Measurements from ENCODE around the gene MSI2.
A peak's percentile ranks its signal among the peaks of the same experiment; 100 is the strongest.

MSI2 gene

DNA sequence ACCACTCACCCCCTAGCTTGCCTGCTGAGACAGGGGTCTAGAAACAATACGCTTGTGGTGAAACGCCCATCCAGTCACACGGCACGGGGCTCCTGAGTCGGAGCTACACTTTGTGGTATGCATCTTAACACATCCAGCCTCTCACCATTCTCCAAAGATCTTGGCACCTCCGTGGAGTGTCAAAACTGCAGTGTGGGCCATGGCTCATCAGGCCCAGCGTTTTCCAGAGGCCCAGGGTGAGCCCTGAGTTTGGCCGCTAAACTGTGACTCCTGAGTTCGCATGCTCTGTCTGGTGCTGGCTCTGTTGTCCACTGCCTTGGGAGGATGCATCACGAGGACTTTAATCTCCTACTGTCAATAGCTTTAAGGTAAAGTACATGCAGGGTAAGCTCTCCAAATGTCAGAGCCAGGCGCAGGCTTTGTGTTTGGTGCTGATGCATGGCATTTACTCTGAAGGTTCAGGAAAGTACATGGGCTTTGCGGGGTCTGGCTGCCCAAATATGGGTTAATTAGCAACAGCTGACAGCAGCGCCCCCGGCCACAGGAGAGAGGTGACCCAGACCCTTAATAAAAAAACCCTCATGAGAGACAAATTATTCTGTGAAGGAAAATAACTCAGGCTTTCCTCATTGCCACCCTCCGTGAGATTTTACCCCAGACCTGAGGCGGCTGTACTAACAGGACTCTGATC, 370.3 kb downstream of the MSI2 start:
- DNase-seq: no peak

DNA sequence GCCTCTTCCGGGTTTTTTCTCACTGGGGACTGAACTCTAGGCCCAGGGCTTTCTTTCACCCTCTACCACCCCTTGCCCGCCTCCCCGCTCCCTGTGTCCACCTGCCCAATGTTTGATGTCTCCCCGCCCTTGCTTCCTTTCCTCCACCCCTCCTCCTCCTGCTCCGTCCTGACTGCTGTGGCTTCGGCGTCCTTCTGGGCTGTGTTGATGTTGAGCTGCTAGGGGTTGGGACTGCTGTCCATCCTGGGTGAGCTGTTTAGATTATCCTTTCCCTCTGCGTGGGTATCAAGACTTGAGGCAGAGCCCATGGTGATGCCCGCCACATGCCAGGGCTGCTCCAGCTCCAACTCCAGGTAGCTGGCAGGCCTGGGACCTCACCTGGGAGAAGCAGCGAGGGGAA, 371.3 kb downstream of the MSI2 start:
- no peak for DNase-seq

DNA sequence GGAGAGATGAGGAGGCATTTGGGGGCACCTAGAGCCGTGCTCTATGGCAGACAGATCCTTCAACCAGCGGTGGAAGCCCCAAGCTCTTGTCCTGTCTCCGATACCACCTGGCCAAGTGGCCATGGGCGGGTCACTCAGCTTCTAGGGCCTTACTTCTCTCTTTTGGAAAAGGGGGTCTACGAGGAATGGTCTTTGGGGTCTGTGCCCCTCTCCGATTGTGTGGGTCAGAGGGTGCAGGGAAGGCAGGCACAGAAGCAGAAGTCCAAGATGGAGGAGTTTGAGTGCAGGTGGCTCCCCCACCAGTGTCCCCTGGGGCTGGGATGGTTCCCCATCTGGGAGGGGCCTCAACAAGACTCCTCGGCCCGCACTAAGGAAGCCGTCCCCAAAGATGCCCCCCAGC, 372.1 kb downstream of the MSI2 start:
- no peak for DNase-seq

DNA sequence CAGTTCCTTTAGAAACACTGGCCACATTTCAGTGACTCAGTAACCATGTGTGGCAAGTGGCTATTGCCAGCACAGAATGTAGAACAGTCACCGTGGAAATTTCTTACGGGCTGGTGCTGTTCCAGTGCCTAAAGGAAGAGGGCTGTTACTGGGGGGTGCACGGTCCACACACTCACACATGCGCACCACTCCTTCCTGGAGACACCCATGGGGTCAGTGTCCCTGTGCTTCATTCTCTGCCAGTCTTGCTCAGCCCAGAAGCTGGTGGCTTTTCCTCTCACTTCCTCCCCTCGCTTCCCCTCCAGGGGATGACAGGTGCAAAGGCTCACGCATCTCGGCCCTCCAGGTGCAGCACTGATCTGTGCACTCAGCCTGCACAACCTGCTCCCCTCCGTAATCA, 373.1 kb downstream of the MSI2 start:
- DNase-seq: no peak

DNA sequence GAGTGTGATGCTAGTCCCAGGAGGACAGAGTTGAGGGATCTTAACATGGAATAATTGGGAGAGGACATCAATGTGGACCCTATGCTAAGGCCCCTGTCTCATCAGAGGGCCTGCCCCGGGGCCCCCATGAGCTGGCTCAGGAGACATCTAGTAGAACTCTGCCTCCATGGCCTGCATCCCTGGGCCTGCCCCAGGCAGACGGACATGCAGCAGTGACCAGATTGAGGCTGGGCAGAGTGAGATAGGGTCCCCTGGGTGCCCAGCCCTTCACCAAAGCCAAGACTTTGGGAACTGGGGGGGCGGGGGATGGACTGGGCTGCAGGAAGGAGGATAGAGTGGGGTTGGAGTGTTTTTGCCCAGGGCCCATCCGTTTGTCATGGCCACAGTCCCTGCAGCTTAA, 373.6 kb downstream of the MSI2 start:
- DNase-seq: no peak

DNA sequence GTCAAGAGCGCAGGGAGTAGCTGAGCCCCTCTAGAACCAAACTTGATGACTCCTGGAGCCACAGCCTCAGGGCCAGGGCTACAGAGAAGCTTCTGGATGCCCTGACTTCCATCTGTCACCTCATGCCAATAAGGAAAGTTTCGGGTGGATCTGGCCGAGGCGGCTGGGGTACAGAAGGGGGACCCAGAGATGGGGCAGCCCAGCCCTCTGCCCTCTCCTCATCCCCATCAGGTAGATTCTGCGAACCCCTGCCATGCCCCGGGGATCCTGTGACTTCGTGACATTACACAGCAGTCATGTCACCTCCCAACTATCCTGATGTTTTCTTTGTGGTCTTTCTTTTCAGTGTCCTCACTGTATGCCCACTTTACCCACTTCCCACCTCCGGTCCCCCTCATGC, 374.4 kb downstream of the MSI2 start:
- no peak for DNase-seq

DNA sequence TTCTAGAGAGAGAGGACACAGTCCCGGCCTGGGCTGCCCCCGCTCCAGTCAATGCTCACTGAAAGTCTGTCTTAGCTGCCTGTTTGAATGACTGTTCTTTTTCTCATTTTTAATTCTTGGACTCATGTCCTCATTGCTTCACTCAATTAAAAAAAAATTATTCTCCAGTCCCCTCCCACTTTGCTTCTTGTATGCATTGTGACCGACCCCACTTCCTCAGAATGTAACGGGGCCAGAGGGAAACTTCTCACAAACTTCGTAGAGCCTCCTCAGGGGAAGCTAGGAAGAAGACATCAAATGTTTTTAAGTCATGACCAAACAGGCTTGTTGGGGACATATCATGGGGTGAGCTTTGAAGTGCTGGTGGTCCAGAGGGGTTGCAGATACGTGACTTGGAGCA, 375.5 kb downstream of the MSI2 start:
- no peak for DNase-seq

DNA sequence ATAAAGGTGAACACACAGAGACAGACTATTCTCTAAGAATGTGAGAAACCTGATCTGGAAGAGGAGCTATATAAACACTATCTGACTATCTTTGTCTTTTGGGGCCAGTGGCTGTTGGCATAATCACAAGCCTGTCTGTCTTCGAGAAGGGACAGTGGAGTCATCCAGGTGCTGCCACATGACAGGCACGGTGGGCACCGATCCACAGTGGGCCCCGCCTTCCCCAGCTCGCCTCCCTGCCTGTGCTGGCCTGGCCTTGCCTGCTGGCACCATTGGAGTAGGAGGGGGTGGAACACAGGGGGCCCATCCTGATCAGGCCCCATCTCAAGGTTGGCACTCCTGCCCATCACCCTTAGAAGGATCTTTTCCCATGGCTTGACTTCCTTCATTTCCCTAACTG, 376.0 kb downstream of the MSI2 start:
- DNase-seq: no peak

DNA sequence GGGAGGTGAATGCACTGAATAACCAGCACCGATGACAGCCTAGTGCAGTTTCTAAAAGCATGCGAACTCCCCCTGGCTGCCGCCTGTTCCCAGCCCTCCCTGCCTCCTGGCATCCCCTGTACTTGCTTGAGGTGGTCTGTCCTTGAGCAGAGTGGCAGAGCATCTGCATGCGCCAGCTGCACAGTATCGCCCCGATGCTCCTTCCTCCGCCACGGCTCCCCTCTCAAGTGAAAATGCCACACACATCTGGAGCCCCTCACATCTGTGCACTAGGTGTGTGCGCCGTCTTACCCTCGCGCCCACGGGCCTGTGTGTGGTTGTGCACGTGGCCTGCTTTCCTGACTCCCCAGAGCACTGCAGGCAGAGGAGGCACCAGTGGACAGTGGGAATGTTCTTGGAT, 376.9 kb downstream of the MSI2 start:
- DNase-seq: no peak

DNA sequence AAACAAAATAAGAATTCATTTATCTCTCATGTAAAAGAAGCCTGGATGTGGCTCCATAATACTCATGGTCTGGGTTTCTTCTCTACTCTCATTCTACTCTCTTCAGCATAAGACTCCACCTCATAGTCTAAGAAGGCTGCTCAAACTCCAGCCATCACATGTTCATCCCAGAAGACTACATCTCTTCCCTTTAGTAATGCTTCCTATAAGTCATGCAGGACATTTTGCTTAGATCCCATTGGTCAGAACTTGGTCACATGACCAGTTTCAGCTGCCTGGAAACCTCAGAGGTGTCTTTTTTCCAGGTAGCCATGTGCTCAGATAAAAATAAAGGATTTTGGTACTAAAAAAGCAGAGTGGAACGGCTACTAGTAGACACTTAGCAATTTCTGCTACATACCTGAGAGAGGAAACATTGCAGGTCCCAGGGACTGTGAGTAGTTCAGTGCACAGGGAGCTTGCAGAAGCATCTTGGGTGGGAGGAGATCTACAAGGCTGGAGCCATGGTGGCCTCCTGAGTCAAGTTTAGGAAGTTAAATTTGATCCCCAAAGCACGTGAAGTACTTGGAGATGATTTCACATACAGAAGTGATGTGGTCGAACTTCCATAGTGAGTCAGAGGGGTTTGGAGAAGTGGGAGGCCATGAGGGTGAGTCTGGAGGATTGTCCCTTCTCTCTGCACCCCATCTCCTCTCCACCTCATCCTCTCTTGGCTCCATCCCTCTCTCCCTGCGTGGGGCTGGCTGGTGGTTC, 378.6 kb downstream of the MSI2 start:
- DNase-seq: no peak

DNA sequence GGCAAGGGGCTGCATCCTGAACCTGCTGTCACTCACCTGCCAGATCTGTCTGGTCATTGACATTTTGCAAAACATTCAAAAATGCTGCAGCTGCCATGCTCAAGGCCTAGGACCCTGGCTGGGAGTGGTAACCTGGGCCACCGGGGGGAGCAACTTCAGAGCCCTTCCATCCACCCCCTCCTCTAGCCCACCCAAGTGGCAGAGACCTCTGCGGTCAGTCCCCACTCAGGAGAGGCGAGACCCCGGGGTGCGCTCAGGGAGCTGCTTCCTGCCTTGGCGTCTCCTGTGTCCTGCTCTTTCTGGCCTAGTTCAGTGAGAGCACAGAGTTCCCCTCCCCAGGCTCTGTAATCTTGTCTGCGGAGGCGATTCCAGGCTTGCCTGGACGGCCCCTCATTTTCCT, 380.0 kb downstream of the MSI2 start:
- DNase-seq: no peak

DNA sequence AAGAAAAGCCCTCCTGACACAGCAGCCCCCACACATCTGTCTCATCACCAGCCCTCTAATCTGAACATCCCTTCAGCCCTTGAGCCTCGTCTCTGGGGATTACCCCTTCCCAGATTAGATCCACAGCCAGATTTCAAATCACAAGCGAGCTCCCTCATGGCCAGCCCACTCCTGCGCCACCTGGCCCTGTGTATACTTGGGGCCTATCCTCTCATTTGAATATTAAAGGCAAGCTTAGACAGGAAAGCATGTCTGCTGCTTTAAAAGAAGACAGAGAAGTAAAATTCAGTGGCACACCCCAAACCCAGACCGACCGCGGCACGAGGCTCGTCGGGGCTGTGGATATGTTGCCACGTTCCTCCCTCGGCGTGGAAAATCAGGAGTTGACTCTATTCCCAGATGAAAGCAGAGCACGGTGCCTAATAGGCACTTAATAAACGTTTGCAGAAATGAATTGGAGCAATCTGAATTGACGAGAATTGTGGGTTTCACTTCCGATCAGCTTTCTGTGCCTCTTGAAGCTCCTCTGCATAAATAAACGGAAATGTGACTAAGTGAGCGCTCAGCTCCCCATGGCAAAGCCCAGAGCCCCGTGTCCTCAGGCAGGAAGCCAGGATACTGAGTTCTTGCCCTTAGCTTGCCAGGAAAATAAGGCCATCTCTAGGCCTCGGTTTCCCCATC, 380.8 kb downstream of the MSI2 start:
- no peak for DNase-seq

DNA sequence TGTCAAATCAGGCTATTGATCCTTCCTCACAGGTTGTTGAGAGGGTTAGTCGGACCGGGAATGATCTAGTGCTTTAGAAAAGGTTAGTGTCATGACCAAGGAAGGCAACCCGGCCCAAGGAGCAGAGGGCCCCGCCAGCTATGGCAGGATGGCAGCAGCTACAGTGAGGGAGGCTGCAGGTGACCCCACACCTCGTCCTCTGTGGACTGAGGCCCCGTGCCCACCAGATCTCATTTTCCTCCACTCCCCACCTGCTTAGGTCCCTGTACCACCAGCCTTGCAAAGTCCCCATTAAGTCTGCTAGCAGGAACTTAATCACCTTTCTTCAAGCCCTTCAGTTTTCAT, 381.3 kb downstream of the MSI2 start:
- DNase-seq: no peak

DNA sequence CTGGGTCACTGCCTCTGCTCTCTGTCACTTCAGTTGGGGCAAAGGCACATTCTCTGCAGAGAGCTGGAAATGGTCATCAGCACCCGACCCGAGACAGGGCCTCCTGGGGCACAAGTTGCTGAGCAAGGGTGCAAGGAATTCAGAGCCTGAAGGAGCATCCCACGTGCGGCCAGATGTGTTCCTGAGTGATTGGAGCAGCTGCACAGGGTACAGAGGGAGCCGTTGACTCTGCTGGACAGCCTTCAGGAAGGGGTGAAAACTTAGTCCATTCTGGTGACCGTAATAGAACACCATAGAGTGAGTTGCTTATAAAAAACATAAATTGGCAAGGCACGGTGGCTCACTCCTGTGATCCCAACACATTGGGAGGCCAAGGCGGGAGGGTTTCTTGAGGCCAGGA, 382.0 kb downstream of the MSI2 start:
- no peak for DNase-seq

DNA sequence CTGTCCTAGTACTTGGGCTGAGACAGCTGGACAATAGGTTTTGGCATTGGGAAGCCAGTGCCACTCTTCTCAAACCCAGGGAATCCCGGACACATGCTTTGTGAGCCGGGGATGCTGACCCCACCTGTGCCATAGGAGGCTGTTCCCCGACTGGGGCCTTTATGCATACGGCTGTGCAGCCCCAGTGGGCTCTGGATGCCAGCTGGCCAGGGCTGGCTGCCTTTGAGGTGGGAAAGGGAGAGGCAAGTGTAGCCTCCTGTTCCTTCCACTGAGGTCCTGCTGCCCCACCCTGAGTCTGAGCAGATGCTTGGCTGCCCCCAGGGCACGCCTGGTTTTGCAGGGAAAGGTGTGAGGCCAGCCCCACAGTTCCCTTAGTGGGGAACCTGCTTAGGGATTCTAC, 383.1 kb downstream of the MSI2 start:
- DNase-seq: no peak

DNA sequence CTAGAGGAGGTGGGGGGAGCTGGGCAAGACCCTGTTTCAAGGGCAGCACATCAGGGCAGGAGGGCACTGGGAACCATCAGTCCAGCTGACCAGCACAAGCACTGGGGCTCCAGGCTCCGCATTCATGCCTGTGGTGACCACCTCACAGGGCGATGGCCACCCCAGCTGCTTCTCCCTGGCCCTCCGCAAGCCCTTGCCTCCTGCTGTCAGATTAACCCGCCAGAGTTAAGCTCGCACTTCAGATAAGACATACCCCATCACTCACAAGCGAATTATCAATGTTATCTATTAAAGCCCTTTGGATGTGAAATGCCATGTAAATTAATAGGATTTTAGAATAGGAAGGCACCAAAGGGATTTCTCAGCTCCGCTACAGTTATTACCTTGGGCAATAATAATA, 383.8 kb downstream of the MSI2 start:
- DNase-seq: no peak

DNA sequence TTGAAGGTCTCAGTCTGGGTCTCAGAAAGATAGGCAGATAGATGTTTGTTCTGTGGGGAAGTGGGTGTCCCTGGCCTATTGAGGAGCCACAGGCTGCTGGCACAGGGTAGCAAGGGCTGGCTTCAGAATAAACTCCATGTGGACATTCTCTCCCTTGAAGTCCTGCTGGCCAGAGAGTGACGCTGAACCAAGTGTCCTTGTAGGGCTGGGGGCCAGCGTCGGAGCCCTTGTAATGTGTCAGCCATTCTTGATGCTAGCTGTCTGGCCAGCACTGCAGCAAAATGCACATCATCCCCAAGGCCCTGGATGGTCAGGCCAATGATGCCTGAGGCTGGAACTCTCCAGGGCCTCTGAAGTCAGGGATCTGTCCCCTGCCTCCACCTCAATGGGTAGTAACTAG, 385.4 kb downstream of the MSI2 start:
- DNase-seq: peak in 1 of 56 donors; percentile 23

DNA sequence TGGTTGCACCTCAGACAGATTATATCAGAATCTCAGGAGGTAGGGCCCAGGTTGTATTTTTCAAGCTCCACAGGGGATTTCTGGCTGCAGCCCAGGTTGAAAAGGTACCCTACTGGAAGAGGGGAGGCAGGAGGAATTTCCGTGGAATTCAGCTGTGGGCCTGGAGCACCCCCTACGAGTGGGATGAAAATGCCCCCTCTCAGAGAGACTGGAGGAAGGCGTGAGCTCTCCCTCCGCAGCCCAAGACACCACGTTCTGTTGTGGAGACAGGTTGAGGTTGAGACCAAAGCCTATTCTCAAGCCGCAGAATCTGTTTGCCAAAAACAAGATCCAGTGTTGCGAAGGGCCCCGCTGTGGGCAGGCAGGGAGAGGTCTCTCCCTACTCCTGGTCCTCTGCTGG, 386.7 kb downstream of the MSI2 start:
- DNase-seq: no peak

DNA sequence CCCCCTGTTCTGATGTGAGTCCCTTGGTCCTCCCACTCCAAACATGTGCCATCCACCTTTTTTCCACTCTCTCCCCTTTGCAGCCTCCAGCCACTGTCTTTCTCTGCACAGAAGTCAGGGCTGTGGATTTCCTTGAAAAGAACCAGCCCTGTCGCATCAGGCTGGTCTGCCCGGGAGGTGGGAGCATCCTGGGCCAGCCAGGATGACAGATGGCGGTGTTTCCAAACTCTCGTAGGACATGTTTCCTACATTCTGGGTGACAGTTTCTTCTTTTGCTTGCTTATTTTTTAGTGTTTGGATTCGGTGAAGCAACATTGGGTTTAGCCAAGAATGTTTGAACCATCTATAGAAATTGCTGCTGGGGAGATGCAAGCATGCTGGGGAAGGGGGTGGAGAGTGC, 388.0 kb downstream of the MSI2 start:
- DNase-seq: no peak

DNA sequence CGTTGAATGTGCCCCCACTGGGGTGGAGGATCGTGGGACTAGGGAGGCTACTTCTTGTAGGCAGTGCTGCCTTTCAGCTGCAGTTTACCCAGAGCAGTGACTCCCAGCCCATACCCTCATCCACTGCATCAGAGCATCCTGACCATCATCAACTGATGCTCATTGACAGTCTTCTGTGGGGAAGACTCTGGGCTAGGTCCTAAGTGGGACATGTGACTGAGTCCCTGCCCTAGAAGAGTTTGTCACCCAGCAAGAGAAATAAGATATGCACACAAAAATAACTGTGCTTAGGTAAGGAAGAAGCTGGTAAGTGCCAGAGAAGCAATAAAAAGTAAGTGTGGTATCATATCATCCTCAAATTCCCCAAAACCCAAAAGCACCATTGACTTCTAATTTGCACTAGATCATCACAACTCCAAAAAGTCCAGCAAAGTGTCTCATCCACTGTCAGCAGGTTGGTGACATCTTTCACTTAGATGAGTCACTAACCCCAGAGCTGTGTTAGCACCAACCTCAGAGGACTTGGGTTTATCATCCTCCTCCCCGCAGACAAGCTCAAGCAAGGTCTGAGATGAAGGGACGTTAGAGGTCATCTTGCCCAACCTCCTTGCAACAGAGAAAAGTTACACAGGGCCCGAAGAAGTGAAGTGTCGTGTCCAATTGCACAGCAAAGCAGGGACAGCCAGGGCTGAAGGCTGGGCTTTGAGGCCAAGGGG, 389.8 kb downstream of the MSI2 start:
- no peak for DNase-seq

DNA sequence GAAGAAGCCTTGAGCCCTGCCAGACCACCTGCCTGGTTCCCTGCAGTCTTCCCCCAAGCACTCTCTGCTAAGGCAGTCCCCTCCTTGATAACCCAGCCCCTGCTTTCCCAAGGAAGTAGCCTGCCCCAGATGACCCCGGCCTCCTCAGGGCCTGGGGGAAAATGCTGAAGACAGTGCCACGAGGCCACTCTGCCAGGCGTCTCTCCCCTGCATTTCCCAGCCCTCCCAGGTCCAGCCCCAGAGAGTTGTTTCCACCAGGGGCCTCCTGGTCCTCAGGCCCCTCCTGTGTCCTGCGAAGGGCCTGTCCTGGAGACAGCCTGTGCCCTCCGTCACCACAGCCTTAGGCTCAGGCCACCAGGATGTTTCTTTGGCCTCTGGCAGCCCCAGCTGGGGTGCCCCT, 392.4 kb downstream of the MSI2 start:
- no peak for DNase-seq

DNA sequence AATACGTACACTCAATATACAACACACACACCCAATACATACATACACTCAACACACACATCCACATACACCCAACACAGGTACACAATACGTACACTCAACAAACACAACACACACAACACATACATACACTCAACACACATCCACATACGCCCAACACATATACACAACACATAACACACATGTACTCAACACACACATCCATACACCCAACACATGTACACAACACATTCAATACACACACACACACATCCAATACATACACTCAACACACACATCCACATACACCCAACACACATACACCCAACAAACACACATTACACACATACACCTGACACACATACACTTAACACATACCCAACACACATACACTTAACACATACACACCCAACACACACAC, 392.9 kb downstream of the MSI2 start:
- DNase-seq: no peak

Measured in amygdala (tissue), 56 donors.